IMR-90 (cell line): ENCODE measurements around the gene CUL9. TPM values are rescaled to one million over a fixed set of nuclear protein-coding genes. Genes with fewer than 3 reads are reported as not detected.

Experiments used
- ATAC-seq: fragments of 200-7000 bp; cut with Tn5 transposase; 2 replicates; pipeline ENCODE4 v1.9.1; 2020; ENCODE audit warnings: low read depth, mild to moderate bottlenecking, moderate library complexity
- BruUV-seq: library from RNA; stranded (reverse); fragments of 400-500 nt; replicated peaks from 2 replicates; lab custom pipeline; 2021; lab: Mats Ljungman, UMichigan
- CTCF ChIA-PET: fragments of 300-600 bp; formaldehyde crosslinking; extraction: SDS; loops from one replicate; lab custom pipeline; 2021; ENCODE audit warnings: antibody characterized with exemption; lab: Yijun Ruan, JAX
- POLR2A ChIA-PET: fragments of 300-600 bp; sonication (Branson Sonifier 250); formaldehyde crosslinking; loops from one replicate; lab custom pipeline; 2022; ENCODE audit warnings: antibody characterized with exemption; ENCODE audit not compliant: unreplicated experiment; lab: Charles Lee
- DNase-seq: peaks from one replicate; pipeline ENCODE4 v3.0.0; 2013
- H2AFZ ChIP-seq: replicated peaks from 2 replicates; pipeline ENCODE3; 2013; ENCODE audit warnings: low read length, mild to moderate bottlenecking; ENCODE audit not compliant: poor library complexity
- H2AK5ac ChIP-seq: 2 replicates; pipeline ENCODE4 v1.6.1; 2013; ENCODE audit warnings: low read depth, low read length, inconsistent platforms
- H2AK9ac ChIP-seq: replicated peaks from 2 replicates; pipeline ENCODE3; 2013; ENCODE audit warnings: mild to moderate bottlenecking, low read depth, low read length, moderate library complexity; ENCODE audit not compliant: poor library complexity
- H2BK120ac ChIP-seq: 2 replicates; pipeline ENCODE4 v1.6.1; 2013; ENCODE audit warnings: low read depth, low read length, inconsistent platforms
- H2BK15ac ChIP-seq: 3 replicates; pipeline ENCODE4 v1.6.1; 2013; ENCODE audit warnings: low read depth, low read length, inconsistent platforms
- H2BK20ac ChIP-seq: 2 replicates; pipeline ENCODE4 v1.6.1; 2013; ENCODE audit warnings: low read depth, mild to moderate bottlenecking, inconsistent platforms, low read length, moderate library complexity
- H2BK5ac ChIP-seq: 2 replicates; pipeline ENCODE4 v1.6.1; 2013; ENCODE audit warnings: mild to moderate bottlenecking, low read depth, low read length, inconsistent platforms; ENCODE audit not compliant: poor library complexity, severe bottlenecking
- H3K14ac ChIP-seq: replicated peaks from 2 replicates; pipeline ENCODE4 v1.6.1; 2013; ENCODE audit warnings: low read depth, low read length, inconsistent platforms
- H3K18ac ChIP-seq: 2 replicates; pipeline ENCODE4 v1.6.1; 2013; ENCODE audit warnings: low read depth, low read length, control low read depth
- H3K23ac ChIP-seq: 2 replicates; pipeline ENCODE4 v1.6.1; 2013; ENCODE audit warnings: low read depth, low read length, inconsistent platforms
- H3K27ac ChIP-seq: 2 replicates; pipeline ENCODE4 v1.5.1; 2013; ENCODE audit warnings: mild to moderate bottlenecking, control low read depth, low read length; ENCODE audit not compliant: insufficient read depth
- H3K27me3 ChIP-seq: 2 replicates; pipeline ENCODE4 v1.6.1; 2013; ENCODE audit warnings: low read length; ENCODE audit not compliant: control insufficient read depth, insufficient read depth
- H3K36me3 ChIP-seq: 2 replicates; pipeline ENCODE4 v1.6.1; 2013; ENCODE audit warnings: low read length, mixed read lengths; ENCODE audit not compliant: control insufficient read depth, insufficient read depth
- H3K4ac ChIP-seq: 2 replicates; pipeline ENCODE4 v1.6.1; 2013; ENCODE audit warnings: low read depth, low read length, inconsistent platforms
- H3K4me1 ChIP-seq: 2 replicates; pipeline ENCODE4 v1.6.1; 2013; ENCODE audit warnings: low read length, mixed read lengths; ENCODE audit not compliant: control insufficient read depth, insufficient read depth
- H3K4me2 ChIP-seq: 2 replicates; pipeline ENCODE4 v1.6.1; 2013; ENCODE audit warnings: low read depth, mild to moderate bottlenecking, control low read depth, low read length, moderate library complexity
- H3K4me3 ChIP-seq: 2 replicates; pipeline ENCODE4 v1.5.1; 2013; ENCODE audit warnings: low read depth, mild to moderate bottlenecking, control low read depth, low read length, moderate library complexity; ENCODE audit not compliant: insufficient read depth
- H3K56ac ChIP-seq: 2 replicates; pipeline ENCODE4 v1.6.1; 2013; ENCODE audit warnings: low read length, inconsistent platforms; ENCODE audit not compliant: insufficient read depth; ENCODE audit errors: extremely low read depth
- H3K79me1 ChIP-seq, 2 experiments: 2 replicates each; pipeline ENCODE4 v1.6.1; 2013; ENCODE audit warnings: low read length in 2 of 2, inconsistent platforms in 1 of 2, low read depth in 1 of 2
- H3K9ac ChIP-seq: 2 replicates; pipeline ENCODE4 v1.6.1; 2013; ENCODE audit warnings: low read depth, low read length, control low read depth
- H3K9me1 ChIP-seq: 2 replicates; pipeline ENCODE4 v1.6.1; 2013; ENCODE audit warnings: low read length, inconsistent platforms; ENCODE audit not compliant: insufficient read depth
- H3K9me3 ChIP-seq: 2 replicates; pipeline ENCODE4 v1.6.1; 2013; ENCODE audit warnings: low read length; ENCODE audit not compliant: control insufficient read depth, insufficient read depth
- H4K20me1 ChIP-seq: 2 replicates; pipeline ENCODE4 v1.6.1; 2013; ENCODE audit warnings: low read length, inconsistent platforms; ENCODE audit not compliant: insufficient read depth
- H4K5ac ChIP-seq: 2 replicates; pipeline ENCODE4 v1.6.1; 2013; ENCODE audit warnings: mild to moderate bottlenecking, low read depth, low read length, control low read depth
- H4K8ac ChIP-seq, 2 experiments: 2 replicates each; pipeline ENCODE4 v1.6.1; 2013; ENCODE audit warnings: low read depth in 2 of 2, low read length in 2 of 2, control low read depth in 1 of 2, inconsistent platforms in 1 of 2
- H4K91ac ChIP-seq: 2 replicates; pipeline ENCODE4 v1.6.1; 2013; ENCODE audit warnings: low read depth, low read length, inconsistent platforms; ENCODE audit not compliant: insufficient read depth
- CEBPB ChIP-seq: IDR thresholded peaks from 2 replicates; pipeline ENCODE4 v1.6.1; 2012; ENCODE audit warnings: low read depth, low read length, improper control_type of control experiment
- CHD1 ChIP-seq: IDR thresholded peaks from 2 replicates; pipeline ENCODE4 v1.6.1; 2012; ENCODE audit warnings: low read depth, low read length, improper control_type of control experiment
- ELK1 ChIP-seq: fragments of 150-350 bp; IDR thresholded peaks from 2 replicates; pipeline ENCODE4 v1.6.1; 2016; ENCODE audit warnings: low read depth, mild to moderate bottlenecking, low read length, moderate library complexity, borderline replicate concordance
- FOS ChIP-seq: fragments of 150-350 bp; IDR thresholded peaks from 2 replicates; pipeline ENCODE4 v1.6.1; 2016; ENCODE audit warnings: low read depth, low read length
- MAFK ChIP-seq: IDR thresholded peaks from 2 replicates; pipeline ENCODE4 v1.6.1; 2012; ENCODE audit warnings: low read depth, low read length, improper control_type of control experiment
- MAZ ChIP-seq: IDR thresholded peaks from 2 replicates; pipeline ENCODE4 v1.6.1; 2012; ENCODE audit warnings: low read depth, mild to moderate bottlenecking, low read length, improper control_type of control experiment, moderate library complexity, borderline replicate concordance
- MXI1 ChIP-seq: IDR thresholded peaks from 2 replicates; pipeline ENCODE4 v1.6.1; 2012; ENCODE audit warnings: low read depth, mild to moderate bottlenecking, low read length, moderate library complexity, borderline replicate concordance
- NFE2L2 ChIP-seq: fragments of 150-350 bp; IDR thresholded peaks from 2 replicates; pipeline ENCODE4 v1.6.1; 2016; ENCODE audit warnings: low read depth, mild to moderate bottlenecking, low read length
- SMC3 ChIP-seq: fragments of 150-350 bp; IDR thresholded peaks from 2 replicates; pipeline ENCODE4 v1.6.1; 2016; ENCODE audit warnings: low read depth, mild to moderate bottlenecking, antibody characterized with exemption, low read length, moderate library complexity
- USF2 ChIP-seq: fragments of 150-350 bp; IDR thresholded peaks from 2 replicates; pipeline ENCODE4 v1.6.1; 2017; ENCODE audit warnings: mild to moderate bottlenecking, antibody characterized with exemption, low read length, low read depth
- WGBS, 2 experiments: methylation state at CpG; one replicate each; pipeline versions ENCODE4 v1.1.5 to v1.1.7; 2013; ENCODE audit warnings: missing lambda C conversion rate in 2 of 2; ENCODE audit not compliant: insufficient read length in 1 of 2; ENCODE audit errors: extremely low coverage in 2 of 2; 5-methylcytosine and 5-hydroxymethylcytosine counted together
- dilution Hi-C: fragments of 300-500 bp; cut with HindIII; formaldehyde crosslinking; loops from one replicate; pipeline ENCODE4 v1.14.3; 2018; ENCODE audit warnings: low sequenced_read_pairs; ENCODE audit not compliant: unreplicated experiment
- in situ Hi-C: fragments of 300-500 bp; cut with MboI; formaldehyde crosslinking; loops from 3 replicates; pipeline ENCODE4 v1.14.3; 2019; ENCODE audit warnings: low sequenced_read_pairs, inconsistent platforms, mixed read lengths
- intact Hi-C: fragments of 100-400 bp; cut with micrococcal nuclease; formaldehyde crosslinking; loops from 2 replicates; pipeline ENCODE4 v1.10.0; 2022
- polyA plus RNA-seq, 3 experiments: library from polyadenylated mRNA; depleted of rRNA; stranded (reverse); fragments of >200 nt; gene quantifications; 2 replicates each; pipeline ENCODE4 v1.2.3, GENCODE V29; 2012; ENCODE audit warnings: low replicate concordance in 1 of 3
- total RNA-seq: library from RNA; depleted of rRNA; stranded (reverse); fragments of >200 nt; gene quantifications from 2 replicates; pipeline ENCODE4 v1.2.3, GENCODE V29; 2012

CUL9 gene
- total and polyA plus RNA-seq, 2 of the 4 experiments (the other 2 are of a cell fraction) = 7.7 to 19.5 TPM

DNA sequence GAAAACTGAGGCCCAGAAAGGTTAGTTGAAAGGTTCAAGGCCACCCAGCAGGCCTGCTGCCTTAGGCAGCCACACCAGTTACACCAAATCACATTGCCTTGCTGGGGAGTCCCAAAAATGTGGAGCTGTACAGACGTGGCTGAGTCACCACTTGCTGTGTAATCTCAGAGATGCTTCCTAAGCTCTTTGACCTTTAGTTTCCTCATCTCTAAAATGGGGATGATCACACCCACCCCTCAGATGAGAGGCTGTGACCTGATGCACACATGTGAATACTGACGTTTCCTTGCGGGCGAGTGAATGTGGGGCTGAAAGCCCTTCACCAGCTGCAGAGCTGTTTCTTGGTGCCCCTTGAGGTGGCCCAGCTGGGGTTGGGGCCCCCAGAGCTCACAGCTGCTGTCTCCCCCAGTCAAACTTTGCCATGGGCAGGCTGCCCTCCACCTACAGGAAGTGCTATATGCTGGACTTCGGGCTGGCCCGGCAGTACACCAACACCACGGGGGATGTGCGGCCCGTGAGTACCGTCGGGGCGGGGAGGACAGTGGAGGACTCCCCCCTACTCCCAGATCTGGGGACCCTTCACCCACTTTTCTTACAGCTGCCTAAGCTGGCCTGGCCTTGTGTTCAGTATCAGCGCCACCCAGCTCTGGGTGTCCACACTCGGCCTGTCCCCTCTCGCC is 72.3 kb downstream of the CUL9 start:
- Histone ChIP-seq H3K9me1 (no peaks in the 10 kb centered on the region), H2BK120ac (no peak overlapping the region), H3K27ac (no peak overlapping the region), H3K18ac (no peak overlapping the region), H2BK5ac (no peak overlapping the region), H3K14ac (no peak overlapping the region), H2AK5ac (no peak overlapping the region), H4K8ac (no peak overlapping the region), H3K79me1 (no peaks in the 10 kb centered on the region), H2AK9ac (no peak overlapping the region), H3K36me3 (no peaks in the 10 kb centered on the region), H4K91ac (no peak overlapping the region), H3K9ac (no peak overlapping the region), H3K4me1 (no peaks in the 10 kb centered on the region; the same call in 1 of the 2 replicates), H3K9me3 (no peaks in the 10 kb centered on the region), H3K4me2 (no peak overlapping the region), H2BK15ac (no peak overlapping the region), H3K23ac (no peak overlapping the region), H3K4me3 (no peak overlapping the region), H2BK20ac (no peak overlapping the region), H3K56ac (no peak overlapping the region), H3K4ac (no peak overlapping the region), H3K27me3 (peaks cover 62% of the 10 kb centered on the region), H4K20me1 (no peaks in the 10 kb centered on the region), H2AFZ (no peak overlapping the region), H4K5ac (no peak overlapping the region)
- DNase-seq = peak; percentile 41
- CTCF ChIA-PET = no interaction called here
- in situ Hi-C loops (no loop called here), dilution Hi-C loops (no loop called here), intact Hi-C loops (no loop called here)
- TF ChIP-seq MXI1 (no peak), SMC3 (no peak), MAFK (no peak), CEBPB (no peak), USF2 (no peak), MAZ (no peak), ELK1 (no peak), NFE2L2 (no peak), CHD1 (no peak), FOS (no peak)
- no CpG with 5 or more reads among the region's 15 CpGs for WGBS, 2 experiments
- peak; percentile 73 for ATAC-seq
- BruUV-seq = no TSS peak
- POLR2A ChIA-PET = no interaction called here
